ENCODE data around the gene WWOX. TPM values are rescaled to one million over a fixed set of nuclear protein-coding genes. Genes with fewer than 3 reads are reported as not detected.

Gene WWOX
- total and polyA plus RNA-seq, 2 of the 13 experiments (the other 11 are each of a cell fraction or from before 2014, with no cell fraction given) = 9.1 to 37.4 TPM

GRCh38 chr16:79130616-79131015, 1031.2 kb downstream of the WWOX start:
- no peak overlapping the region for H3K27ac ChIP-seq (ENCODE audit: extremely low read length, insufficient read depth, low read length)
- no peaks in the 10 kb centered on the region for H3K36me3 ChIP-seq (replicated peaks in 1 of 2; ENCODE audit: control insufficient read depth in 1 of 2, insufficient read depth in 2 of 2, low read length in 2 of 2)
- FAIRE-seq (no peak), ATAC-seq (no peak), DNase-seq (ENCODE audit: low spot score) (no peak)
- intact Hi-C loops (cut with micrococcal nuclease; ENCODE audit: unreplicated experiment) = no loop called here
- 82% methylated on average over 7 of the region's 7 CpGs for WGBS (ENCODE audit: low lambda C conversion rate)
- ChIA-PET CTCF (ENCODE audit: low intra/inter-chr PET ratio, low total read pairs) (no interaction called here), POLR2A (no interaction called here)
- H3K4me2 ChIP-seq (ENCODE audit: low read depth, low read length) = no peak overlapping the region
- BruUV-seq (replicated peaks) = no TSS peak
- H3K4me1 ChIP-seq (ENCODE audit: insufficient read depth, low read length) = peaks cover 8% of the 10 kb centered on the region
- H3K79me2 ChIP-seq (ENCODE audit: insufficient read depth, low read length) = no peaks in the 10 kb centered on the region
- no peak overlapping the region for H3K9ac ChIP-seq (ENCODE audit: insufficient read depth, low read depth, low read length)
- no peak overlapping the region for H2AFZ ChIP-seq (ENCODE audit: low read length)
- H3K9me3 ChIP-seq (ENCODE audit: low read length) = peaks cover 8% of the 10 kb centered on the region
- in situ Hi-C loops (cut with HindIII; ENCODE audit: extremely low pct_ligation_motif_present, low pct_unique_long_range_greater_than_20kb) = no loop called here
- H4K20me1 ChIP-seq (ENCODE audit: insufficient read depth, low read length) = no peaks in the 10 kb centered on the region
- H3K4me3 ChIP-seq (replicated peaks in 1 of 3; ENCODE audit: insufficient read depth in 1 of 3, low read depth in 2 of 3, low read length in 3 of 3) = no peak overlapping the region
- H3K27me3 ChIP-seq (ENCODE audit: control insufficient read depth in 1 of 2, insufficient read depth in 2 of 2, low read length in 2 of 2) = no peaks in the 10 kb centered on the region
- TF ChIP-seq ZNF3 (CRISPR knock-in tag; IDR thresholded peaks at IDR 0.05) (no peak), HIC2 (CRISPR knock-in tag; IDR thresholded peaks at IDR 0.05; ENCODE audit: low read depth) (no peak), PRPF4 (IDR thresholded peaks at IDR 0.05; ENCODE audit: low read depth, low read length, poor library complexity, severe bottlenecking) (no peak), TOPORS (CRISPR knock-in tag; IDR thresholded peaks at IDR 0.05) (no peak), AHDC1 (CRISPR knock-in tag; IDR thresholded peaks at IDR 0.05; ENCODE audit: borderline replicate concordance) (no peak), ZNF710 (CRISPR knock-in tag; IDR thresholded peaks at IDR 0.05; ENCODE audit: borderline replicate concordance) (no peak), ZBTB42 (CRISPR knock-in tag; IDR thresholded peaks at IDR 0.05) (no peak), ZFP41 (CRISPR knock-in tag; IDR thresholded peaks at IDR 0.05; ENCODE audit: borderline replicate concordance) (no peak), CREBL2 (CRISPR knock-in tag; IDR thresholded peaks at IDR 0.05; ENCODE audit: borderline replicate concordance) (no peak)
- TF ChIP-seq, protein P1, sequence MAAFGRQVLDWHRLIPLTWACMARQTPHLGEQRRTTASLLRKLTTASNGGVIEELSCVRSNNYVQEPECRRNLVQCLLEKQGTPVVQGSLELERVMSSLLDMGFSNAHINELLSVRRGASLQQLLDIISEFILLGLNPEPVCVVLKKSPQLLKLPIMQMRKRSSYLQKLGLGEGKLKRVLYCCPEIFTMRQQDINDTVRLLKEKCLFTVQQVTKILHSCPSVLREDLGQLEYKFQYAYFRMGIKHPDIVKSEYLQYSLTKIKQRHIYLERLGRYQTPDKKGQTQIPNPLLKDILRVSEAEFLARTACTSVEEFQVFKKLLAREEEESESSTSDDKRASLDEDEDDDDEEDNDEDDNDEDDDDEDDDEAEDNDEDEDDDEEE (CRISPR knock-in tag; IDR thresholded peaks at IDR 0.05) = no peak
- TF ChIP-seq, protein P2, sequence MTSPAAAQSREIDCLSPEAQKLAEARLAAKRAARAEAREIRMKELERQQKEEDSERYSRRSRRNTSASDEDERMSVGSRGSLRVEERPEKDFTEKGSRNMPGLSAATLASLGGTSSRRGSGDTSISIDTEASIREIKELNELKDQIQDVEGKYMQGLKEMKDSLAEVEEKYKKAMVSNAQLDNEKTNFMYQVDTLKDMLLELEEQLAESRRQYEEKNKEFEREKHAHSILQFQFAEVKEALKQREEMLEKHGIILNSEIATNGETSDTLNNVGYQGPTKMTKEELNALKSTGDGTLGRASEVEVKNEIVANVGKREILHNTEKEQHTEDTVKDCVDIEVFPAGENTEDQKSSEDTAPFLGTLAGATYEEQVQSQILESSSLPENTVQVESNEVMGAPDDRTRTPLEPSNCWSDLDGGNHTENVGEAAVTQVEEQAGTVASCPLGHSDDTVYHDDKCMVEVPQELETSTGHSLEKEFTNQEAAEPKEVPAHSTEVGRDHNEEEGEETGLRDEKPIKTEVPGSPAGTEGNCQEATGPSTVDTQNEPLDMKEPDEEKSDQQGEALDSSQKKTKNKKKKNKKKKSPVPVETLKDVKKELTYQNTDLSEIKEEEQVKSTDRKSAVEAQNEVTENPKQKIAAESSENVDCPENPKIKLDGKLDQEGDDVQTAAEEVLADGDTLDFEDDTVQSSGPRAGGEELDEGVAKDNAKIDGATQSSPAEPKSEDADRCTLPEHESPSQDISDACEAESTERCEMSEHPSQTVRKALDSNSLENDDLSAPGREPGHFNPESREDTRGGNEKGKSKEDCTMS (CRISPR knock-in tag; conservative IDR thresholded peaks at IDR 0.05) = no peak
